SK-N-SH (cell line): ENCODE measurements around the gene UMODL1. TPM values are rescaled to one million over a fixed set of nuclear protein-coding genes. Genes with fewer than 3 reads are reported as not detected.

Source experiments
- CTCF ChIA-PET: fragments of 300-600, 350-600 bp; formaldehyde crosslinking; extraction: SDS; loops from one replicate; lab custom pipeline; 2021; lab: Yijun Ruan, JAX
- POLR2A ChIA-PET: fragments of 350-600 bp; sonication (Branson Sonifier 250); formaldehyde crosslinking; extraction: SDS; loops from one replicate; lab custom pipeline; 2020; ENCODE audit warnings: antibody characterized with exemption, inconsistent platforms; lab: Yijun Ruan, JAX
- DNase-seq: peaks from one replicate; pipeline ENCODE4 v3.0.0; 2012
- H2AFZ ChIP-seq: fragments of 200-600 bp; sonication (generic); 2 replicates; pipeline ENCODE4 v1.8.1; 2016; ENCODE audit warnings: antibody characterized with exemption, mild to moderate bottlenecking, low read depth
- H3F3A ChIP-seq: fragments of 200-600 bp; sonication (generic); replicated peaks from 2 replicates; pipeline ENCODE3; 2016; ENCODE audit warnings: antibody characterized with exemption, mild to moderate bottlenecking; ENCODE audit not compliant: insufficient read depth
- H3K27ac ChIP-seq, 2 experiments: fragments of 200-500 bp in 1 of 2; fragments of 200-600 bp in 1 of 2; sonication (Bioruptor generic) in 1 of 2; sonication (generic), shearing (Covaris generic) in 1 of 2; 2 replicates each; pipeline versions ENCODE4 v1.5.1 to v1.6.1; 2014 to 2016; ENCODE audit warnings: low read depth in 2 of 2, inconsistent platforms in 1 of 2, low read length in 1 of 2, mild to moderate bottlenecking in 1 of 2, mixed read lengths in 1 of 2
- H3K27me3 ChIP-seq: fragments of 200-600 bp; sonication (generic), shearing (Covaris generic); 2 replicates; pipeline ENCODE4 v1.6.1; 2016; ENCODE audit warnings: mixed run types; ENCODE audit not compliant: insufficient read depth
- H3K36me3 ChIP-seq, 2 experiments: fragments of 200-500 bp in 1 of 2; fragments of 200-600 bp in 1 of 2; sonication (Bioruptor generic) in 1 of 2; sonication (generic) in 1 of 2; replicated peaks in 1 of 2; 2 replicates each; pipeline versions ENCODE3 to v1.5.1; 2014 to 2016; ENCODE audit warnings: low read length in 1 of 2, mild to moderate bottlenecking in 1 of 2; ENCODE audit not compliant: insufficient read depth in 2 of 2, control insufficient read depth in 1 of 2
- H3K4me1 ChIP-seq, 2 experiments: fragments of 200-500 bp in 1 of 2; fragments of 200-600 bp in 1 of 2; sonication (Bioruptor generic) in 1 of 2; sonication (generic), shearing (Covaris generic) in 1 of 2; 2 replicates each; pipeline versions ENCODE4 v1.5.1 to v1.6.1; 2014 to 2016; ENCODE audit warnings: low read depth in 1 of 2, low read length in 1 of 2, mixed run types in 1 of 2; ENCODE audit not compliant: insufficient read depth in 2 of 2, control insufficient read depth in 1 of 2
- H3K4me2 ChIP-seq: fragments of 200-600 bp; sonication (generic), shearing (Covaris generic); 2 replicates; pipeline ENCODE4 v1.6.1; 2017; ENCODE audit warnings: mixed run types
- H3K4me3 ChIP-seq, 2 experiments: fragments of 200-500 bp in 1 of 2; fragments of 200-600 bp in 1 of 2; sonication (Bioruptor generic) in 1 of 2; sonication (generic), shearing (Covaris generic) in 1 of 2; 2 replicates each; pipeline versions ENCODE4 v1.5.1 to v1.8.1; 2014 to 2016; ENCODE audit warnings: low read depth in 2 of 2, inconsistent platforms in 1 of 2, low read length in 1 of 2, mild to moderate bottlenecking in 1 of 2, mixed read lengths in 1 of 2, moderate library complexity in 1 of 2
- H3K79me2 ChIP-seq: fragments of 200-600 bp; sonication (generic); 2 replicates; pipeline ENCODE4 v1.8.1; 2017; ENCODE audit warnings: mild to moderate bottlenecking; ENCODE audit not compliant: insufficient read depth
- H3K9ac ChIP-seq: fragments of 200-600 bp; sonication (generic); 2 replicates; pipeline ENCODE4 v1.6.1; 2017; ENCODE audit warnings: mixed run types
- H3K9me2 ChIP-seq: fragments of 200-600 bp; sonication (generic); 2 replicates; pipeline ENCODE4 v1.6.1; 2017; ENCODE audit warnings: mixed run types
- H3K9me3 ChIP-seq: fragments of 200-600 bp; sonication (generic); 2 replicates; pipeline ENCODE4 v1.6.1; 2017; ENCODE audit warnings: mixed run types, mild to moderate bottlenecking, moderate library complexity
- H4K20me1 ChIP-seq: fragments of 200-600 bp; sonication (generic); 2 replicates; pipeline ENCODE4 v1.6.1; 2017; ENCODE audit warnings: mild to moderate bottlenecking, mixed run types; ENCODE audit not compliant: insufficient read depth
- CTCF ChIP-seq: fragments of 200-600 bp; sonication (generic); IDR thresholded peaks from 2 replicates; pipeline ENCODE4 v1.6.1; 2017; ENCODE audit warnings: antibody characterized with exemption, mild to moderate bottlenecking, moderate library complexity
- FOSL2 ChIP-seq: IDR thresholded peaks from 2 replicates; pipeline ENCODE4 v1.4.0; 2012; ENCODE audit warnings: low read depth, mild to moderate bottlenecking, moderate library complexity, borderline replicate concordance
- MEF2A ChIP-seq: IDR thresholded peaks from 2 replicates; pipeline ENCODE4 v1.4.0; 2012; ENCODE audit warnings: low read depth, borderline replicate concordance
- MXI1 ChIP-seq: IDR thresholded peaks from 2 replicates; pipeline ENCODE4 v1.6.1; 2012; ENCODE audit warnings: mild to moderate bottlenecking, low read depth, low read length, improper control_type of control experiment
- NFIC ChIP-seq: IDR thresholded peaks from 2 replicates; pipeline ENCODE4 v1.4.0; 2012; ENCODE audit warnings: borderline replicate concordance
- PBX3 ChIP-seq: IDR thresholded peaks from 2 replicates; pipeline ENCODE4; 2012
- RAD21 ChIP-seq: IDR thresholded peaks from 2 replicates; pipeline ENCODE4 v1.6.1; 2012; ENCODE audit warnings: mild to moderate bottlenecking, low read length
- RCOR1 ChIP-seq: fragments of 150-350 bp; IDR thresholded peaks from 2 replicates; pipeline ENCODE4 v1.6.1; 2017; ENCODE audit warnings: antibody characterized with exemption, low read length
- REST ChIP-seq: IDR thresholded peaks from 2 replicates; pipeline ENCODE4 v1.6.1; 2012; ENCODE audit warnings: mild to moderate bottlenecking, low read depth, low read length, moderate library complexity
- RFX5 ChIP-seq: IDR thresholded peaks from 2 replicates; pipeline ENCODE4 v1.6.1; 2012; ENCODE audit warnings: mild to moderate bottlenecking, improper control_type of control experiment, low read length
- RXRA ChIP-seq: IDR thresholded peaks from 2 replicates; pipeline ENCODE4 v1.4.0; 2012; ENCODE audit warnings: low read depth, mild to moderate bottlenecking, borderline replicate concordance
- SIN3A ChIP-seq: IDR thresholded peaks from 2 replicates; pipeline ENCODE4 v1.6.1; 2012; ENCODE audit warnings: low read depth, mild to moderate bottlenecking, low read length, moderate library complexity, borderline replicate concordance
- SMC3 ChIP-seq: IDR thresholded peaks from 2 replicates; pipeline ENCODE4 v1.6.1; 2012; ENCODE audit warnings: low read depth, low read length, improper control_type of control experiment
- TEAD4 ChIP-seq: IDR thresholded peaks from 2 replicates; pipeline ENCODE4 v1.4.0; 2012; ENCODE audit warnings: mild to moderate bottlenecking, borderline replicate concordance; ENCODE audit not compliant: insufficient read depth
- USF2 ChIP-seq: fragments of 150-350 bp; IDR thresholded peaks from 2 replicates; pipeline ENCODE4 v1.6.1; 2017; ENCODE audit warnings: antibody characterized with exemption, low read length, low read depth, borderline replicate concordance
- YY1 ChIP-seq: IDR thresholded peaks from 2 replicates; pipeline ENCODE4 v1.4.0; 2012; ENCODE audit warnings: low read depth, mild to moderate bottlenecking
- WGBS: methylation state at CpG from one replicate; pipeline ENCODE4 v1.1.6; 2017; ENCODE audit warnings: low lambda C conversion rate; 5-methylcytosine and 5-hydroxymethylcytosine counted together
- polyA plus RNA-seq, 3 experiments: library from polyadenylated mRNA; depleted of rRNA; stranded (reverse); fragments of >200 nt; gene quantifications; 2 replicates each; pipeline ENCODE4 v1.2.3, GENCODE V29; 2012

UMODL1 gene
- polyA plus RNA-seq, 1 of the 3 experiments (the other 2 are of a cell fraction), result not detected

- TF ChIP-seq FOSL2 (no peak), PBX3 (peak; percentile 85), MXI1 (no peak), MEF2A (no peak), RAD21 (no peak), SMC3 (no peak), RCOR1 (no peak), NFIC (peak; percentile 60; the same call in 1 of the 2 replicates), RFX5 (no peak), USF2 (no peak), REST (no peak), TEAD4 (no peak), CTCF (no peak), SIN3A (no peak), RXRA (no peak), YY1 (no peak)
- Histone ChIP-seq H4K20me1 (no peaks in the 10 kb centered on the region), H3K4me3 (no peak overlapping the region), H3K4me1 (peaks cover 0 to 9% of the 10 kb centered on the region in 2 experiments; a peak in 1 of 4 replicates), H3K4me2 (no peak overlapping the region), H3K36me3 (no peaks in the 10 kb centered on the region), H3K9me2 (no peaks in the 10 kb centered on the region), H3K79me2 (no peaks in the 10 kb centered on the region), H3K27ac (no peak overlapping the region), H3K9me3 (no peaks in the 10 kb centered on the region), H3K9ac (no peak overlapping the region), H3F3A (peaks cover 4% of the 10 kb centered on the region), H3K27me3 (no peaks in the 10 kb centered on the region; the same call in 1 of the 2 replicates), H2AFZ (no peak overlapping the region)
- ChIA-PET POLR2A (no interaction called here), CTCF (interaction anchor here (1.2 to 2.3 kb wide), 5 partner anchors 8 to 501 kb away, joined by 3 to 20 read pairs (median 5); no protein-coding TSS in a partner anchor)
- 63% methylated on average over 4 of the region's 4 CpGs for WGBS
- DNase-seq, result no peak
Measured at GRCh38 chr21:42112857-42113256, 41.7 kb downstream of the UMODL1 start.
